NCI-H2107 (cell line): ENCODE measurements around the gene COL2A1.

Experiments
- DNase-seq: peaks from one replicate; lab custom pipeline; 2025; lab: John Stamatoyannopoulos, UW

COL2A1 gene

GRCh38 chr12:48012070-48012469, 7.8 kb upstream of the COL2A1 start:
- DNase-seq, result no peak

GRCh38 chr12:48010366-48010970, 6.2 kb upstream of the COL2A1 start:
- no peak for DNase-seq

- no peak for DNase-seq
These were observed 5.2 kb upstream of the COL2A1 start for GRCh38 chr12:48009471-48009870.

GRCh38 chr12:48008950-48009349, 4.7 kb upstream of the COL2A1 start:
- DNase-seq, result no peak

- DNase-seq, result no peak
These were observed 4.1 kb upstream of the COL2A1 start for GRCh38 chr12:48008349-48008748.

GRCh38 chr12:48007206-48007605, 2.9 kb upstream of the COL2A1 start:
- no peak for DNase-seq

- no peak for DNase-seq
These were observed 1.4 kb upstream of the COL2A1 start for GRCh38 chr12:48005750-48006021.

- DNase-seq, result no peak
These were observed 899 bp upstream of the COL2A1 start for GRCh38 chr12:48005001-48005749.

GRCh38 chr12:48003226-48004052, 837 bp downstream of the COL2A1 start:
- no peak for DNase-seq

GRCh38 chr12:48002773-48003218, 1.5 kb downstream of the COL2A1 start:
- no peak for DNase-seq

- DNase-seq, result no peak
These were observed 1.9 kb downstream of the COL2A1 start for GRCh38 chr12:48002414-48002730.

- DNase-seq, result peak; percentile 79
These were observed 2.5 kb downstream of the COL2A1 start for GRCh38 chr12:48001505-48002413.

- DNase-seq, result peak; percentile 71
These were observed 3.3 kb downstream of the COL2A1 start for GRCh38 chr12:48000878-48001504.

- DNase-seq, result no peak
These were observed 4.5 kb downstream of the COL2A1 start for GRCh38 chr12:47999816-48000215.

- no peak for DNase-seq
These were observed 7.0 kb downstream of the COL2A1 start for GRCh38 chr12:47997321-47997720.

GRCh38 chr12:47995981-47996401, 8.3 kb downstream of the COL2A1 start:
- no peak for DNase-seq

GRCh38 chr12:47993491-47993890, 10.8 kb downstream of the COL2A1 start:
- DNase-seq, result no peak

- no peak for DNase-seq
These were observed 11.5 kb downstream of the COL2A1 start for GRCh38 chr12:47992776-47993175.

GRCh38 chr12:47991106-47992061, 12.9 kb downstream of the COL2A1 start:
- no peak for DNase-seq

- no peak for DNase-seq
These were observed 13.7 kb downstream of the COL2A1 start for GRCh38 chr12:47990351-47991105.
